Measurements from ENCODE around the gene ABLIM2. TPM values are rescaled to one million over a fixed set of nuclear protein-coding genes. Genes with fewer than 3 reads are reported as not detected.

Gene ABLIM2
- total RNA-seq, 1 experiment from 2014 or later: 6.1 TPM

DNA sequence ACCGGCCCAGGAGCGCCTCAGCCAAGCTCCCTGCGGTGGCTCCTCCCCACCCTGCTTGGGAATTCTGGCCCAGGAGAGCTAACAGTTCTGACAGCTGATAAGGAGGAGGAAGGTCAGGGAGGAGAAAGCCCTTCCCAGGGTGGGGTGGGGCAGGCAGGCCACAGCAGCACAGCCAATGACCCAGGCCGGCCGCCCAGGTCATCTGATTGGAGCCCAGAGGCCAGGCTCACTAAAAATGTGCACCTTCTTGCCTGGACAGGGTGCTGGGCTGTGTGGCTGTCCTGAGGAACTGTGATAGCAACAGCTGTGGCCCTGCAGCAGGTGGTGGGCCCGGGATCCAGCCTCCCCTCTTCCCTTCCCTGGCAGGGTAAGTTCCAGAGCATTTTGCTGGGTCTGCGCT, 23.2 kb upstream of the ABLIM2 start (continued):
- TF ChIP-seq, protein P1, sequence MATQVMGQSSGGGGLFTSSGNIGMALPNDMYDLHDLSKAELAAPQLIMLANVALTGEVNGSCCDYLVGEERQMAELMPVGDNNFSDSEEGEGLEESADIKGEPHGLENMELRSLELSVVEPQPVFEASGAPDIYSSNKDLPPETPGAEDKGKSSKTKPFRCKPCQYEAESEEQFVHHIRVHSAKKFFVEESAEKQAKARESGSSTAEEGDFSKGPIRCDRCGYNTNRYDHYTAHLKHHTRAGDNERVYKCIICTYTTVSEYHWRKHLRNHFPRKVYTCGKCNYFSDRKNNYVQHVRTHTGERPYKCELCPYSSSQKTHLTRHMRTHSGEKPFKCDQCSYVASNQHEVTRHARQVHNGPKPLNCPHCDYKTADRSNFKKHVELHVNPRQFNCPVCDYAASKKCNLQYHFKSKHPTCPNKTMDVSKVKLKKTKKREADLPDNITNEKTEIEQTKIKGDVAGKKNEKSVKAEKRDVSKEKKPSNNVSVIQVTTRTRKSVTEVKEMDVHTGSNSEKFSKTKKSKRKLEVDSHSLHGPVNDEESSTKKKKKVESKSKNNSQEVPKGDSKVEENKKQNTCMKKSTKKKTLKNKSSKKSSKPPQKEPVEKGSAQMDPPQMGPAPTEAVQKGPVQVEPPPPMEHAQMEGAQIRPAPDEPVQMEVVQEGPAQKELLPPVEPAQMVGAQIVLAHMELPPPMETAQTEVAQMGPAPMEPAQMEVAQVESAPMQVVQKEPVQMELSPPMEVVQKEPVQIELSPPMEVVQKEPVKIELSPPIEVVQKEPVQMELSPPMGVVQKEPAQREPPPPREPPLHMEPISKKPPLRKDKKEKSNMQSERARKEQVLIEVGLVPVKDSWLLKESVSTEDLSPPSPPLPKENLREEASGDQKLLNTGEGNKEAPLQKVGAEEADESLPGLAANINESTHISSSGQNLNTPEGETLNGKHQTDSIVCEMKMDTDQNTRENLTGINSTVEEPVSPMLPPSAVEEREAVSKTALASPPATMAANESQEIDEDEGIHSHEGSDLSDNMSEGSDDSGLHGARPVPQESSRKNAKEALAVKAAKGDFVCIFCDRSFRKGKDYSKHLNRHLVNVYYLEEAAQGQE (IDR thresholded peaks at IDR 0.05; ENCODE audit: low read depth): no peak
- TF ChIP-seq ELF1 (IDR thresholded peaks at IDR 0.05; ENCODE audit: borderline replicate concordance, low read depth): no peak
- no peak for TF ChIP-seq TCF7L2 (IDR thresholded peaks at IDR 0.05; ENCODE audit: borderline replicate concordance, extremely low read depth, insufficient read depth, insufficient read length)
- no peak for TF ChIP-seq SP1 (IDR thresholded peaks at IDR 0.05; ENCODE audit: low read depth)
- TF ChIP-seq JUND (IDR thresholded peaks at IDR 0.05): no peak
- no peak for TF ChIP-seq POLR2AphosphoS5 (IDR thresholded peaks at IDR 0.05; ENCODE audit: low read depth, low read length)

DNA sequence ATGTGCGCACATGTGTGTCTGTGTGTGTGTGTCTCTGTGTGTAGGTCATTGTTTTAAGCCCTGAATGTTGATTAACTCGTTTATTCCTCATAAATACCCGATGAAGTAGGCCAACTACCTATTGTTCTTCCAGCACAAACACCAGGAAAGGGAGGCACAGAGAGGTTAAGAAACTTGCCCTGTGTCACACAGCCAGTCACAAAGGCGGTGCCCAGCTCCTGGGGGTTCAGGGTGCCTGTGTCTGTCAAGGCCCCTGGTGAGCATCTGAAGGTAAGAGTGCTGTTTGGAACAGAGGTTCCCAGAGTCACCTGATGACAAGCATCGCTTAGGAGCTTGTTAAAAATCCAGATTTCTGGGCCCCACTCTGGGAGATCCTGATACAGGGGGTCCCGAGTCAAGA, 22.5 kb upstream of the ABLIM2 start:
- Histone ChIP-seq H3K4me2 (ENCODE audit: low read length) (no peak overlapping the region), H3K9ac (ENCODE audit: low read length) (no peak overlapping the region), H3K9me2 (ENCODE audit: insufficient read depth) (no peaks in the 10 kb centered on the region), H2AFZ (ENCODE audit: low read depth, low read length, poor library complexity, severe bottlenecking) (no peak overlapping the region), H3K9me3 (ENCODE audit: control insufficient read depth in 1 of 2, insufficient read depth in 1 of 2, low read depth in 1 of 2, low read length in 2 of 2) (no peaks in the 10 kb centered on the region), H3K4me3 (replicated peaks in 1 of 2; ENCODE audit: low read depth in 1 of 2, low read length in 2 of 2) (no peak overlapping the region), H3K36me3 (ENCODE audit: control insufficient read depth in 1 of 2, insufficient read depth in 2 of 2, low read length in 2 of 2) (no peaks in the 10 kb centered on the region), H3K4me1 (ENCODE audit: control insufficient read depth in 1 of 2, insufficient read depth in 2 of 2, low read length in 2 of 2) (peaks cover 12 to 43% of the 10 kb centered on the region in 2 experiments), H3K79me2 (ENCODE audit: insufficient read depth, low read length) (no peaks in the 10 kb centered on the region), H3K27me3 (ENCODE audit: insufficient read depth, low read length) (no peaks in the 10 kb centered on the region), H4K20me1 (ENCODE audit: insufficient read depth) (no peaks in the 10 kb centered on the region), H3K27ac (ENCODE audit: low read depth, low read length) (no peak overlapping the region)
- ATAC-seq (no peak), DNase-seq (ENCODE audit: low read depth, low spot score) (no peak)
- ChIA-PET RAD21 (ENCODE audit: low non-redundant PET in 1 of 2, low total read pairs in 2 of 2, uncharacterized antibody in 2 of 2, unreplicated experiment in 2 of 2) (no interaction called here), POLR2A (no interaction called here), CTCF (no interaction called here)
- BruUV-seq (replicated peaks): no TSS peak
- intact Hi-C loops (cut with micrococcal nuclease): no loop called here
- TF ChIP-seq, protein P2, sequence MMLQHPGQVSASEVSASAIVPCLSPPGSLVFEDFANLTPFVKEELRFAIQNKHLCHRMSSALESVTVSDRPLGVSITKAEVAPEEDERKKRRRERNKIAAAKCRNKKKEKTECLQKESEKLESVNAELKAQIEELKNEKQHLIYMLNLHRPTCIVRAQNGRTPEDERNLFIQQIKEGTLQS (IDR thresholded peaks at IDR 0.05): no peak
- TF ChIP-seq, protein P3, sequence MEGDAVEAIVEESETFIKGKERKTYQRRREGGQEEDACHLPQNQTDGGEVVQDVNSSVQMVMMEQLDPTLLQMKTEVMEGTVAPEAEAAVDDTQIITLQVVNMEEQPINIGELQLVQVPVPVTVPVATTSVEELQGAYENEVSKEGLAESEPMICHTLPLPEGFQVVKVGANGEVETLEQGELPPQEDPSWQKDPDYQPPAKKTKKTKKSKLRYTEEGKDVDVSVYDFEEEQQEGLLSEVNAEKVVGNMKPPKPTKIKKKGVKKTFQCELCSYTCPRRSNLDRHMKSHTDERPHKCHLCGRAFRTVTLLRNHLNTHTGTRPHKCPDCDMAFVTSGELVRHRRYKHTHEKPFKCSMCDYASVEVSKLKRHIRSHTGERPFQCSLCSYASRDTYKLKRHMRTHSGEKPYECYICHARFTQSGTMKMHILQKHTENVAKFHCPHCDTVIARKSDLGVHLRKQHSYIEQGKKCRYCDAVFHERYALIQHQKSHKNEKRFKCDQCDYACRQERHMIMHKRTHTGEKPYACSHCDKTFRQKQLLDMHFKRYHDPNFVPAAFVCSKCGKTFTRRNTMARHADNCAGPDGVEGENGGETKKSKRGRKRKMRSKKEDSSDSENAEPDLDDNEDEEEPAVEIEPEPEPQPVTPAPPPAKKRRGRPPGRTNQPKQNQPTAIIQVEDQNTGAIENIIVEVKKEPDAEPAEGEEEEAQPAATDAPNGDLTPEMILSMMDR (IDR thresholded peaks at IDR 0.05 in 2 of 3, conservative IDR thresholded peaks at IDR 0.05 in 1 of 3; ENCODE audit: borderline replicate concordance in 1 of 3, insufficient read depth in 1 of 3, low read depth in 2 of 3, low read length in 2 of 3): no peak
- no peak for TF ChIP-seq POLR2AphosphoS5 (IDR thresholded peaks at IDR 0.05; ENCODE audit: low read depth, low read length)
- TF ChIP-seq TCF7L2 (IDR thresholded peaks at IDR 0.05; ENCODE audit: borderline replicate concordance, extremely low read depth, insufficient read depth, insufficient read length): no peak
- TF ChIP-seq, protein P4, sequence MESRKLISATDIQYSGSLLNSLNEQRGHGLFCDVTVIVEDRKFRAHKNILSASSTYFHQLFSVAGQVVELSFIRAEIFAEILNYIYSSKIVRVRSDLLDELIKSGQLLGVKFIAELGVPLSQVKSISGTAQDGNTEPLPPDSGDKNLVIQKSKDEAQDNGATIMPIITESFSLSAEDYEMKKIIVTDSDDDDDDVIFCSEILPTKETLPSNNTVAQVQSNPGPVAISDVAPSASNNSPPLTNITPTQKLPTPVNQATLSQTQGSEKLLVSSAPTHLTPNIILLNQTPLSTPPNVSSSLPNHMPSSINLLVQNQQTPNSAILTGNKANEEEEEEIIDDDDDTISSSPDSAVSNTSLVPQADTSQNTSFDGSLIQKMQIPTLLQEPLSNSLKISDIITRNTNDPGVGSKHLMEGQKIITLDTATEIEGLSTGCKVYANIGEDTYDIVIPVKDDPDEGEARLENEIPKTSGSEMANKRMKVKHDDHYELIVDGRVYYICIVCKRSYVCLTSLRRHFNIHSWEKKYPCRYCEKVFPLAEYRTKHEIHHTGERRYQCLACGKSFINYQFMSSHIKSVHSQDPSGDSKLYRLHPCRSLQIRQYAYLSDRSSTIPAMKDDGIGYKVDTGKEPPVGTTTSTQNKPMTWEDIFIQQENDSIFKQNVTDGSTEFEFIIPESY (IDR thresholded peaks at IDR 0.05; ENCODE audit: extremely low read depth, insufficient replicate concordance, low read length): no peak
- no peak for TF ChIP-seq ZNF274 (IDR thresholded peaks at IDR 0.05; ENCODE audit: low read depth, low read length)
- TF ChIP-seq CEBPB (IDR thresholded peaks at IDR 0.05; ENCODE audit: low read depth): no peak
- TF ChIP-seq POLR2A (IDR thresholded peaks at IDR 0.05; ENCODE audit: borderline replicate concordance, extremely low read depth, insufficient read depth, insufficient read length): no peak
- TF ChIP-seq EZH2phosphoT487 (IDR thresholded peaks at IDR 0.05; ENCODE audit: borderline replicate concordance): no peak
- no peak for TF ChIP-seq YY1 (IDR thresholded peaks at IDR 0.05; ENCODE audit: extremely low read depth, insufficient replicate concordance, low read depth, low read length)
- TF ChIP-seq SIN3A (IDR thresholded peaks at IDR 0.05; ENCODE audit: low read depth): no peak
